Upper lobe of left lung (tissue), 4 donors: Measurements from ENCODE around the gene SLC8A3.

Experiments used
- EP300 ChIP-seq, 4 donors: sonication (generic); formaldehyde crosslinking; IDR thresholded peaks; one replicate each; pipeline ENCODE4 v1.5.1; 2017; ENCODE audit warnings: antibody characterized with exemption in 4 of 4, control low read depth in 2 of 4
- POLR2A ChIP-seq, 4 donors: fragments of 450-650 bp; IDR thresholded peaks; one replicate each; pipeline ENCODE4 v1.5.1; 2016 to 2017; ENCODE audit warnings: antibody characterized with exemption in 4 of 4, mild to moderate bottlenecking in 2 of 4
- POLR2AphosphoS5 ChIP-seq, 2 donors: sonication (generic); formaldehyde crosslinking; IDR thresholded peaks; one replicate each; pipeline ENCODE4 v1.5.1; 2017; ENCODE audit warnings: antibody characterized with exemption in 2 of 2
- TF ChIP-seq, protein P1 (sequence below), 6 experiments: fragments of 450-650 bp in 4 of 6; fragments of 200-600 bp in 2 of 6; sonication (generic) in 2 of 6; IDR thresholded peaks; one replicate each; pipeline ENCODE4 v1.5.1; 2016 to 2019; ENCODE audit warnings: antibody characterized with exemption in 6 of 6

DNA sequence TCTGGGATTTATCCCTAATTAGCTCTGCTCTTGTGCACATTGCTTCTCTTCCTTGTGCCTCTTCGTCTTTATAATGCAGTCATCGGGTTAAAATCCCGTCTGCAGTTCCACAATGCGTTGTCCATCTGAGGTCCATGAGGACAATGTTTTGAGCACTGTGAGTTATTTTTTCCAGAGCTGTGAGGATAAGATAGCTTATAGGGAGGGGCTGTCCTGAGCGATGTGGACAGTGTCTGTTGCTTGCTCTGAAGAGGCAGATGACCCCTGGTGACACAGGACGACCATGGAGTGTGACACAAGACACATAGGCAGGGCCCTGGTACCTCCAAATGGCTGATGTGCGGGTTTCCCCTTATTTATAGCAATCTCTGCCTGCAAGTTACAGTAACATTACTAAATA lies 177.0 kb downstream of the SLC8A3 start:
- TF ChIP-seq, protein P1, sequence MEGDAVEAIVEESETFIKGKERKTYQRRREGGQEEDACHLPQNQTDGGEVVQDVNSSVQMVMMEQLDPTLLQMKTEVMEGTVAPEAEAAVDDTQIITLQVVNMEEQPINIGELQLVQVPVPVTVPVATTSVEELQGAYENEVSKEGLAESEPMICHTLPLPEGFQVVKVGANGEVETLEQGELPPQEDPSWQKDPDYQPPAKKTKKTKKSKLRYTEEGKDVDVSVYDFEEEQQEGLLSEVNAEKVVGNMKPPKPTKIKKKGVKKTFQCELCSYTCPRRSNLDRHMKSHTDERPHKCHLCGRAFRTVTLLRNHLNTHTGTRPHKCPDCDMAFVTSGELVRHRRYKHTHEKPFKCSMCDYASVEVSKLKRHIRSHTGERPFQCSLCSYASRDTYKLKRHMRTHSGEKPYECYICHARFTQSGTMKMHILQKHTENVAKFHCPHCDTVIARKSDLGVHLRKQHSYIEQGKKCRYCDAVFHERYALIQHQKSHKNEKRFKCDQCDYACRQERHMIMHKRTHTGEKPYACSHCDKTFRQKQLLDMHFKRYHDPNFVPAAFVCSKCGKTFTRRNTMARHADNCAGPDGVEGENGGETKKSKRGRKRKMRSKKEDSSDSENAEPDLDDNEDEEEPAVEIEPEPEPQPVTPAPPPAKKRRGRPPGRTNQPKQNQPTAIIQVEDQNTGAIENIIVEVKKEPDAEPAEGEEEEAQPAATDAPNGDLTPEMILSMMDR (IDR thresholded peaks at IDR 0.05), result no peak
- no peak for TF ChIP-seq POLR2A (IDR thresholded peaks at IDR 0.05)
- TF ChIP-seq POLR2AphosphoS5 (IDR thresholded peaks at IDR 0.05), result no peak
- TF ChIP-seq EP300 (IDR thresholded peaks at IDR 0.05), result no peak
